Neural cell (in vitro differentiated cells): ENCODE measurements around the gene FAM204A. TPM values are rescaled to one million over a fixed set of nuclear protein-coding genes. Genes with fewer than 3 reads are reported as not detected.

Source experiments
- H2AFZ ChIP-seq: fragments of 200-600, 300-800 bp; sonication (generic), shearing (Covaris generic); 2 replicates; pipeline ENCODE4 v1.6.0; 2014; ENCODE audit warnings: low read depth, mild to moderate bottlenecking, antibody characterized with exemption, low read length, moderate library complexity
- H3F3A ChIP-seq: fragments of 200-600 bp; shearing (Covaris generic); 2 replicates; pipeline ENCODE4 v1.6.1; 2016; ENCODE audit warnings: mild to moderate bottlenecking, moderate library complexity, mixed read lengths, antibody characterized with exemption, low read length; ENCODE audit not compliant: insufficient read depth, poor library complexity, severe bottlenecking
- H3K27ac ChIP-seq: fragments of 200-600, 300-800 bp; sonication (generic), shearing (Covaris generic); 2 replicates; pipeline ENCODE4 v1.5.1; 2014; ENCODE audit warnings: mild to moderate bottlenecking, low read length, moderate library complexity
- H3K27me3 ChIP-seq: fragments of 300-800, 200-600 bp; sonication (generic), shearing (Covaris generic); 2 replicates; pipeline ENCODE4 v1.6.0; 2014; ENCODE audit warnings: mild to moderate bottlenecking, low read depth, low read length, moderate library complexity; ENCODE audit not compliant: insufficient read depth
- H3K36me3 ChIP-seq: fragments of 300-800, 200-600 bp; sonication (generic), shearing (Covaris generic); 2 replicates; pipeline ENCODE4 v1.5.1; 2014; ENCODE audit warnings: mild to moderate bottlenecking, antibody characterized with exemption, low read length, moderate library complexity; ENCODE audit not compliant: insufficient read depth
- H3K4me2 ChIP-seq: fragments of 300-800, 200-600 bp; sonication (generic), shearing (Covaris generic); 2 replicates; pipeline ENCODE4 v1.6.0; 2014; ENCODE audit warnings: mild to moderate bottlenecking, low read length
- H3K4me3 ChIP-seq: fragments of 300-800, 200-600 bp; sonication (generic), shearing (Covaris generic); 2 replicates; pipeline ENCODE4 v1.5.1; 2014; ENCODE audit warnings: mild to moderate bottlenecking, low read length, moderate library complexity
- H3K79me2 ChIP-seq: fragments of 200-600 bp; shearing (Covaris generic); replicated peaks from 2 replicates; pipeline ENCODE4 v1.6.0; 2014; ENCODE audit warnings: mild to moderate bottlenecking, low read length, moderate library complexity; ENCODE audit not compliant: insufficient read depth
- H3K9ac ChIP-seq: fragments of 300-800, 200-600 bp; sonication (generic), shearing (Covaris generic); 2 replicates; pipeline ENCODE4 v1.6.1; 2016; ENCODE audit warnings: mild to moderate bottlenecking, low read length, mixed read lengths
- H3K9me2 ChIP-seq: fragments of 200-600 bp; shearing (Covaris generic); 2 replicates; pipeline ENCODE4 v1.6.1; 2016; ENCODE audit warnings: mild to moderate bottlenecking, low read length, mixed read lengths; ENCODE audit not compliant: insufficient read depth
- H3K9me3 ChIP-seq: fragments of 200-600, 300-800 bp; sonication (generic), shearing (Covaris generic); 2 replicates; pipeline ENCODE4 v1.6.1; 2016; ENCODE audit warnings: mild to moderate bottlenecking, mixed run types, low read length, moderate library complexity, mixed read lengths
- H4K20me1 ChIP-seq: fragments of 200-600 bp; shearing (Covaris generic); 2 replicates; pipeline ENCODE4 v1.6.1; 2016; ENCODE audit warnings: mild to moderate bottlenecking, mixed run types; ENCODE audit not compliant: insufficient read depth
- CTCF ChIP-seq: fragments of 450-650 bp; IDR thresholded peaks from 2 replicates; pipeline ENCODE4 v1.5.1; 2014; ENCODE audit warnings: antibody characterized with exemption, mild to moderate bottlenecking, moderate library complexity; ENCODE audit not compliant: poor library complexity, severe bottlenecking
- EP300 ChIP-seq: fragments of 450-650 bp; conservative IDR thresholded peaks from 2 replicates; pipeline ENCODE4 v1.6.1; 2014; ENCODE audit warnings: antibody characterized with exemption, mild to moderate bottlenecking, moderate library complexity; ENCODE audit not compliant: poor library complexity, severe bottlenecking
- EZH2 ChIP-seq: fragments of 200-600, 300-800 bp; shearing (Covaris generic), sonication (generic); IDR thresholded peaks from 2 replicates; pipeline ENCODE4 v1.6.1; 2014; ENCODE audit warnings: antibody characterized with exemption, low read length, borderline replicate concordance, mild to moderate bottlenecking; ENCODE audit not compliant: insufficient read depth, poor library complexity, severe bottlenecking
- MXI1 ChIP-seq: fragments of 450-650 bp; conservative IDR thresholded peaks from 2 replicates; pipeline ENCODE4 v1.6.1; 2014; ENCODE audit warnings: antibody characterized with exemption, mild to moderate bottlenecking; ENCODE audit not compliant: poor library complexity, severe bottlenecking
- POLR2AphosphoS5 ChIP-seq: IDR thresholded peaks from 2 replicates; pipeline ENCODE4 v1.6.1; 2012
- RAD21 ChIP-seq: fragments of 450-650 bp; conservative IDR thresholded peaks from 2 replicates; pipeline ENCODE4 v1.6.1; 2014; ENCODE audit warnings: antibody characterized with exemption, mild to moderate bottlenecking, moderate library complexity
- REST ChIP-seq: IDR thresholded peaks from 2 replicates; pipeline ENCODE4 v1.6.1; 2012; ENCODE audit warnings: borderline replicate concordance
- SMC3 ChIP-seq: fragments of 450-650 bp; conservative IDR thresholded peaks from 2 replicates; pipeline ENCODE4 v1.6.1; 2014; ENCODE audit warnings: antibody characterized with exemption, mild to moderate bottlenecking, moderate library complexity; ENCODE audit not compliant: poor library complexity
- TAF1 ChIP-seq: IDR thresholded peaks from 2 replicates; pipeline ENCODE4 v1.6.1; 2012; ENCODE audit warnings: low read depth
- polyA plus RNA-seq: library from polyadenylated mRNA; depleted of rRNA; stranded (reverse); fragments of >200 nt; gene quantifications from 2 replicates; pipeline ENCODE4 v1.2.3, GENCODE V29; 2014

FAM204A gene
- polyA plus RNA-seq, 1 donor from 2014 or later = 202 TPM

- Histone ChIP-seq H3K9me2 (no peaks in the 10 kb centered on the region), H3F3A (no peaks in the 10 kb centered on the region), H3K4me3 (no peak overlapping the region), H4K20me1 (no peaks in the 10 kb centered on the region), H3K9ac (no peak overlapping the region), H3K36me3 (no peaks in the 10 kb centered on the region), H3K27ac (no peak overlapping the region), H3K79me2 (no peaks in the 10 kb centered on the region), H3K4me2 (no peak overlapping the region), H3K9me3 (no peaks in the 10 kb centered on the region), H3K27me3 (no peaks in the 10 kb centered on the region), H2AFZ (no peak overlapping the region)
- TF ChIP-seq POLR2AphosphoS5 (no peak), MXI1 (no peak), CTCF (no peak)
Measured at GRCh38 chr10:118311505-118311904, 30.6 kb downstream of the FAM204A start.

GRCh38 chr10:118310822-118311221, 31.3 kb downstream of the FAM204A start:
- Histone ChIP-seq H3K9ac (no peak overlapping the region), H3K79me2 (no peaks in the 10 kb centered on the region), H3K9me3 (no peaks in the 10 kb centered on the region), H3K27me3 (no peaks in the 10 kb centered on the region), H3K36me3 (no peaks in the 10 kb centered on the region), H3K27ac (no peak overlapping the region), H3K9me2 (no peaks in the 10 kb centered on the region), H2AFZ (no peak overlapping the region), H3K4me2 (no peak overlapping the region), H3F3A (no peaks in the 10 kb centered on the region), H3K4me3 (no peak overlapping the region), H4K20me1 (no peaks in the 10 kb centered on the region)
- no peak for TF ChIP-seq EP300
- TF ChIP-seq POLR2AphosphoS5 = no peak
- TF ChIP-seq TAF1 = no peak
- no peak for TF ChIP-seq CTCF
- TF ChIP-seq EZH2 = no peak
- TF ChIP-seq RAD21 = no peak
- no peak for TF ChIP-seq MXI1
- TF ChIP-seq REST = no peak
- no peak for TF ChIP-seq SMC3
